ENCODE results near the gene TM9SF2. TPM values are rescaled to one million over a fixed set of nuclear protein-coding genes. Genes with fewer than 3 reads are reported as not detected.

Gene TM9SF2
- total RNA-seq, 1 donor from 2014 or later: 74.1 TPM

GRCh38 chr13:99527301-99527700 lies 26.0 kb downstream of the TM9SF2 start:
- H3K9me3 Mint-ChIP-seq (ENCODE audit: unreplicated experiment): peaks cover 1% of the 10 kb centered on the region
- TF ChIP-seq CTCF (IDR thresholded peaks at IDR 0.05; ENCODE audit: partially characterized antibody, unreplicated experiment): no peak
- no peak overlapping the region for H3K4me3 Mint-ChIP-seq (ENCODE audit: unreplicated experiment)
- no peak for DNase-seq
- H3K27ac Mint-ChIP-seq (ENCODE audit: unreplicated experiment): no peak overlapping the region
- H3K4me1 Mint-ChIP-seq (ENCODE audit: low read depth, unreplicated experiment): peaks cover 2% of the 10 kb centered on the region
- H3K36me3 Mint-ChIP-seq (ENCODE audit: unreplicated experiment): peaks cover 18% of the 10 kb centered on the region
- no peaks in the 10 kb centered on the region for H3K27me3 Mint-ChIP-seq (ENCODE audit: unreplicated experiment)

- peaks cover 1% of the 10 kb centered on the region for H3K9me3 Mint-ChIP-seq (ENCODE audit: unreplicated experiment)
- no peak for DNase-seq
- peaks cover 18% of the 10 kb centered on the region for H3K36me3 Mint-ChIP-seq (ENCODE audit: unreplicated experiment)
- H3K4me1 Mint-ChIP-seq (ENCODE audit: low read depth, unreplicated experiment): peaks cover 2% of the 10 kb centered on the region
- no peak overlapping the region for H3K4me3 Mint-ChIP-seq (ENCODE audit: unreplicated experiment)
- no peak for TF ChIP-seq CTCF (IDR thresholded peaks at IDR 0.05; ENCODE audit: partially characterized antibody, unreplicated experiment)
- H3K27ac Mint-ChIP-seq (ENCODE audit: unreplicated experiment): no peak overlapping the region
- no peaks in the 10 kb centered on the region for H3K27me3 Mint-ChIP-seq (ENCODE audit: unreplicated experiment)
These were observed 27.3 kb downstream of the TM9SF2 start for GRCh38 chr13:99528547-99528946.

GRCh38 chr13:99536023-99536422 lies 34.8 kb downstream of the TM9SF2 start:
- Mint-ChIP-seq H3K27me3 (ENCODE audit: unreplicated experiment) (peaks cover 2% of the 10 kb centered on the region), H3K27ac (ENCODE audit: unreplicated experiment) (no peak overlapping the region), H3K36me3 (ENCODE audit: unreplicated experiment) (no peaks in the 10 kb centered on the region), H3K4me3 (ENCODE audit: unreplicated experiment) (no peak overlapping the region), H3K9me3 (ENCODE audit: unreplicated experiment) (no peaks in the 10 kb centered on the region), H3K4me1 (ENCODE audit: low read depth, unreplicated experiment) (no peaks in the 10 kb centered on the region)
- DNase-seq: no peak
- no peak for TF ChIP-seq CTCF (IDR thresholded peaks at IDR 0.05; ENCODE audit: partially characterized antibody, unreplicated experiment)

- Mint-ChIP-seq H3K9me3 (ENCODE audit: unreplicated experiment) (no peaks in the 10 kb centered on the region), H3K36me3 (ENCODE audit: unreplicated experiment) (no peaks in the 10 kb centered on the region), H3K4me3 (ENCODE audit: unreplicated experiment) (no peak overlapping the region), H3K27ac (ENCODE audit: unreplicated experiment) (no peak overlapping the region), H3K4me1 (ENCODE audit: low read depth, unreplicated experiment) (peaks cover 11% of the 10 kb centered on the region), H3K27me3 (ENCODE audit: unreplicated experiment) (peaks cover 2% of the 10 kb centered on the region)
- no peak for DNase-seq
- TF ChIP-seq CTCF (IDR thresholded peaks at IDR 0.05; ENCODE audit: partially characterized antibody, unreplicated experiment): no peak
These were observed 39.3 kb downstream of the TM9SF2 start for GRCh38 chr13:99540530-99540929.

- no peak for TF ChIP-seq CTCF (IDR thresholded peaks at IDR 0.05; ENCODE audit: partially characterized antibody, unreplicated experiment)
- DNase-seq: peak; percentile 43
- Mint-ChIP-seq H3K36me3 (ENCODE audit: unreplicated experiment) (no peaks in the 10 kb centered on the region), H3K27me3 (ENCODE audit: unreplicated experiment) (peaks cover 2% of the 10 kb centered on the region), H3K9me3 (ENCODE audit: unreplicated experiment) (no peaks in the 10 kb centered on the region), H3K27ac (ENCODE audit: unreplicated experiment) (peak overlapping the region; percentile 68), H3K4me1 (ENCODE audit: low read depth, unreplicated experiment) (peaks cover 11% of the 10 kb centered on the region), H3K4me3 (ENCODE audit: unreplicated experiment) (no peak overlapping the region)
These were observed 41.6 kb downstream of the TM9SF2 start for GRCh38 chr13:99542788-99543406.

All from glutamatergic neuron (in vitro differentiated cells).